H1 (cell line): ENCODE data around the gene POU4F2.

Source experiments
- EP300 ChIP-seq, 2 experiments: IDR thresholded peaks; 1 replicate in 1 of 2; 2 replicates in 1 of 2; pipeline ENCODE4 v1.6.1; 2011 to 2012; ENCODE audit warnings: low read depth in 2 of 2, low read length in 2 of 2, mild to moderate bottlenecking in 2 of 2, borderline replicate concordance in 1 of 2, inconsistent platforms in 1 of 2, moderate library complexity in 1 of 2
- EZH2 ChIP-seq: fragments of 200-600 bp; sonication (generic); IDR thresholded peaks from 2 replicates; pipeline ENCODE4 v1.7.1; 2012; ENCODE audit warnings: low read depth, mild to moderate bottlenecking, moderate library complexity, low read length, inconsistent platforms; ENCODE audit not compliant: severe bottlenecking
- FOSL1 ChIP-seq: IDR thresholded peaks from 2 replicates; pipeline ENCODE4 v1.6.1; 2011; ENCODE audit warnings: mild to moderate bottlenecking, low read depth, low read length, moderate library complexity; ENCODE audit not compliant: insufficient read depth
- POLR2A ChIP-seq, 2 experiments: IDR thresholded peaks; 1 replicate in 1 of 2; 2 replicates in 1 of 2; pipeline ENCODE4 v1.6.1; 2011; ENCODE audit warnings: low read depth in 2 of 2, low read length in 2 of 2, mild to moderate bottlenecking in 2 of 2; ENCODE audit errors: control extremely low read depth in 1 of 2
- RAD21 ChIP-seq, 2 experiments: IDR thresholded peaks in 1 of 2; conservative IDR thresholded peaks in 1 of 2; 2 replicates each; pipeline ENCODE4 v1.6.1; 2011; ENCODE audit warnings: low read depth in 2 of 2, low read length in 2 of 2, improper control_type of control experiment in 1 of 2, inconsistent platforms in 1 of 2, mild to moderate bottlenecking in 1 of 2, moderate library complexity in 1 of 2
- RXRA ChIP-seq: IDR thresholded peaks from 2 replicates; pipeline ENCODE4 v1.6.1; 2011; ENCODE audit warnings: low read depth, mild to moderate bottlenecking, low read length, moderate library complexity; ENCODE audit not compliant: insufficient read depth
- SUZ12 ChIP-seq: fragments of 200-600 bp; sonication (generic); IDR thresholded peaks from 2 replicates; pipeline ENCODE4 v1.6.1; 2012; ENCODE audit warnings: mild to moderate bottlenecking, inconsistent platforms, low read length, moderate library complexity, mixed read lengths
- TAF1 ChIP-seq: IDR thresholded peaks from 2 replicates; pipeline ENCODE4 v1.6.1; 2011; ENCODE audit warnings: mild to moderate bottlenecking, low read depth, low read length
- ZNF274 ChIP-seq: IDR thresholded peaks from 2 replicates; pipeline ENCODE4 v1.7.0; 2012; ENCODE audit warnings: low read length, borderline replicate concordance; ENCODE audit errors: extremely low read depth
- TF ChIP-seq, protein P1 (sequence below), 3 experiments: IDR thresholded peaks; 1 replicate in 2 of 3; 2 replicates in 1 of 3; pipeline versions ENCODE4 v1.5.1 to v1.6.1; 2011; ENCODE audit warnings: low read length in 3 of 3, mild to moderate bottlenecking in 3 of 3, inconsistent platforms in 2 of 3, low read depth in 1 of 3, moderate library complexity in 1 of 3; ENCODE audit not compliant: insufficient read depth in 1 of 3; ENCODE audit errors: control extremely low read depth in 1 of 3
- TF ChIP-seq, protein P2 (sequence below): IDR thresholded peaks from 2 replicates; pipeline ENCODE4 v1.6.1; 2012; ENCODE audit warnings: inconsistent platforms

DNA sequence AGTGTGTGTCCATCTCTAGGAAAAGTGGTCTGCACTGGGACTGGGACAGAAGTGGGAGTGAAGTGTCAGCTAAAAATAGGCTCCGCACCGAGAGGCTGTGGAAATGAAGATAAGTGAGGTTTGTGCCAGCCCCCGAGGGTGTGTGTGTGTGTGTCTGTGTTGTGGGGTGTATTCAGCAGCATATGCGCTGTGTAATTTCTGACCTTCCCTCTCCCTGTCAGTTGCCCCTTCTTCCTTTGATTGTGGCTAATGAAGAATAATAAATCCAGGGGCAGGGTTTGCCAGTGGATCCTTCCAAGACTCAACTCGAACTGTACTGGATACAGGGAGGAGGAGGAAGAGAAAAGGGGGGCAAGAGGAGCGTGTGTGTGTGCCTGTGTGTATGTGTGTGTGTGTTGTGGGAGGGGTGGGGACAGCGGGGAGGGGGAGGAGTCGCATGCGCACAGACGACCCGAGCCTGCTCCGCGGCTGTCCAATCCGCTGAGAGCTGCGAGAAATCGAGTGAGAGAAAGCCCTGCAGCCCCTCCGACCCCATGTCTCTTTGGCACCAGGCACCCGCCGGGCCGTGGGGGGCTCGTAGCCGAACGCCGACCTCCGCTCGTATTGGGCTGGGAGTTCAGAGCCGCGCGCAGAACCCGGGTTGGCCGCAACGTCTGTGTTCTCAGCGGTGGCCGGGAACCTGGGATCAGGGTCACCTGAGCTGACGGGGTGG is 916 bp upstream of the POU4F2 start:
- TF ChIP-seq, protein P1, sequence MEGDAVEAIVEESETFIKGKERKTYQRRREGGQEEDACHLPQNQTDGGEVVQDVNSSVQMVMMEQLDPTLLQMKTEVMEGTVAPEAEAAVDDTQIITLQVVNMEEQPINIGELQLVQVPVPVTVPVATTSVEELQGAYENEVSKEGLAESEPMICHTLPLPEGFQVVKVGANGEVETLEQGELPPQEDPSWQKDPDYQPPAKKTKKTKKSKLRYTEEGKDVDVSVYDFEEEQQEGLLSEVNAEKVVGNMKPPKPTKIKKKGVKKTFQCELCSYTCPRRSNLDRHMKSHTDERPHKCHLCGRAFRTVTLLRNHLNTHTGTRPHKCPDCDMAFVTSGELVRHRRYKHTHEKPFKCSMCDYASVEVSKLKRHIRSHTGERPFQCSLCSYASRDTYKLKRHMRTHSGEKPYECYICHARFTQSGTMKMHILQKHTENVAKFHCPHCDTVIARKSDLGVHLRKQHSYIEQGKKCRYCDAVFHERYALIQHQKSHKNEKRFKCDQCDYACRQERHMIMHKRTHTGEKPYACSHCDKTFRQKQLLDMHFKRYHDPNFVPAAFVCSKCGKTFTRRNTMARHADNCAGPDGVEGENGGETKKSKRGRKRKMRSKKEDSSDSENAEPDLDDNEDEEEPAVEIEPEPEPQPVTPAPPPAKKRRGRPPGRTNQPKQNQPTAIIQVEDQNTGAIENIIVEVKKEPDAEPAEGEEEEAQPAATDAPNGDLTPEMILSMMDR (IDR thresholded peaks at IDR 0.05; ENCODE audit: control extremely low read depth in 1 of 3, insufficient read depth in 1 of 3, low read depth in 1 of 3, low read length in 3 of 3) = no peak
- TF ChIP-seq ZNF274 (no peak), POLR2A (IDR thresholded peaks at IDR 0.05; ENCODE audit: control extremely low read depth in 1 of 2, low read depth in 2 of 2, low read length in 2 of 2) (no peak), RAD21 (IDR thresholded peaks at IDR 0.05 in 1 of 2, conservative IDR thresholded peaks at IDR 0.05 in 1 of 2; ENCODE audit: low read depth in 2 of 2, low read length in 2 of 2) (no peak), FOSL1 (no peak), TAF1 (no peak), EP300 (IDR thresholded peaks at IDR 0.05; ENCODE audit: borderline replicate concordance in 1 of 2, low read depth in 2 of 2, low read length in 2 of 2) (no peak), SUZ12 (peak; percentile 55), EZH2 (peak; percentile 74), RXRA (no peak)
- TF ChIP-seq, protein P2, sequence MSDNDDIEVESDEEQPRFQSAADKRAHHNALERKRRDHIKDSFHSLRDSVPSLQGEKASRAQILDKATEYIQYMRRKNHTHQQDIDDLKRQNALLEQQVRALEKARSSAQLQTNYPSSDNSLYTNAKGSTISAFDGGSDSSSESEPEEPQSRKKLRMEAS = no peak
